ENCODE measurements around the gene GALNT18. TPM values are rescaled to one million over a fixed set of nuclear protein-coding genes. Genes with fewer than 3 reads are reported as not detected.

The GALNT18 gene
- polyA plus RNA-seq, 1 donor (not counting 4 experiments of a cell fraction or from before 2014, with no cell fraction given), result 27.2 TPM

DNA sequence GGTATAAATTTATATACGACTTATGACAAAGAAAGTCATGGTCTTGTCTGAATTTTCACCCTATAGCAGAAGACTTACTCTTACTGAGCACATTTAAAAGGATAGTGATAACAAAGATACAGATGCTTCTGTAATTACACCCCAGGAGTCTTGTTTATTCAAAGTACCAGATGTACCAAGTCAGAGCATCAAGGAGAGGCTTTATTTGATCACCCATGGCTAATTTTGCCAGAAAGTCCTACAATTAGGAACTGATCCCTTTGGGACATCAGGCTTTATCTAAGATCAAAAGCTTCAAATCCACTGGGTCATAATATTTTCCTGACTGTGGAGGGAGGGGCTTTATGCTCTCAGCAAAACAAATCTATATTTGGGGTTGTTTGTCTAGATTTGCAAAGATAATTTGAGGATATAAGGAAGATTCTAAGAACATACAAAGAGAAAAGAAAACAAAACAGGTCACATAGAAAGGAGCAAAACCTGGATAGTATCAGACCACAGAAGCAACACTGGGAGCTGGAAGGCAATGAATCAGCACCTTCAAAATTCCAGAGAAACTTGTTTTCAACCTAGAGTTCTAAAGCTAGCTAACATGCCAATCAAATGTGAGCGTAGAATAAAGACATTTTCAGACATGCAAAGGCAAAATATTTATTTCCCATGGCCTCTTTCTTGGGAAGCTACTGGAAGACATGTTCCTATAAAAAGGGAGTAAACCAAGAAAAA is 143.9 kb downstream of the GALNT18 start:
- dilution Hi-C loops (cut with MboI; ENCODE audit: extremely low pct_ligation_motif_present, low sequenced_read_pairs), result no loop called here
- Histone ChIP-seq H3K4me1 (ENCODE audit: control insufficient read depth, extremely low read depth, insufficient read depth, low read length) (peaks cover 28% of the 10 kb centered on the region), H3K79me2 (ENCODE audit: control insufficient read depth, insufficient read depth, low read length) (peaks cover 1% of the 10 kb centered on the region), H4K20me1 (ENCODE audit: control insufficient read depth, extremely low read depth, insufficient read depth, low read length) (no peaks in the 10 kb centered on the region), H3K9ac (ENCODE audit: control insufficient read depth, extremely low read depth, insufficient read depth, low read length) (no peak overlapping the region), H3K9me3 (ENCODE audit: control insufficient read depth, low read depth, low read length) (no peaks in the 10 kb centered on the region), H3K27me3 (ENCODE audit: control insufficient read depth, extremely low read depth, insufficient read depth, low read length) (no peaks in the 10 kb centered on the region), H3K9me1 (ENCODE audit: control insufficient read depth, extremely low read depth, insufficient read depth, low read length) (no peaks in the 10 kb centered on the region), H3K4me3 (ENCODE audit: control insufficient read depth in 2 of 3, extremely low read depth in 1 of 3, insufficient read depth in 2 of 3, low read depth in 1 of 3, low read length in 3 of 3) (no peak overlapping the region), H2AFZ (ENCODE audit: control insufficient read depth, low read length) (no peak overlapping the region), H3K4me2 (ENCODE audit: control insufficient read depth, extremely low read depth, insufficient read depth, low read depth, low read length) (peak overlapping the region; percentile 18), H3K36me3 (ENCODE audit: control insufficient read depth in 2 of 2, extremely low read depth in 1 of 2, insufficient read depth in 2 of 2, low read length in 2 of 2) (peaks cover 0 to 3% of the 10 kb centered on the region in 2 experiments), H3K27ac (ENCODE audit: control insufficient read depth, insufficient read depth, low read length) (peak overlapping the region; percentile 62)
- DNase-seq (ENCODE audit: low read depth, low spot score) (no peak), FAIRE-seq (peak; percentile 77)
- TF ChIP-seq, protein P1, sequence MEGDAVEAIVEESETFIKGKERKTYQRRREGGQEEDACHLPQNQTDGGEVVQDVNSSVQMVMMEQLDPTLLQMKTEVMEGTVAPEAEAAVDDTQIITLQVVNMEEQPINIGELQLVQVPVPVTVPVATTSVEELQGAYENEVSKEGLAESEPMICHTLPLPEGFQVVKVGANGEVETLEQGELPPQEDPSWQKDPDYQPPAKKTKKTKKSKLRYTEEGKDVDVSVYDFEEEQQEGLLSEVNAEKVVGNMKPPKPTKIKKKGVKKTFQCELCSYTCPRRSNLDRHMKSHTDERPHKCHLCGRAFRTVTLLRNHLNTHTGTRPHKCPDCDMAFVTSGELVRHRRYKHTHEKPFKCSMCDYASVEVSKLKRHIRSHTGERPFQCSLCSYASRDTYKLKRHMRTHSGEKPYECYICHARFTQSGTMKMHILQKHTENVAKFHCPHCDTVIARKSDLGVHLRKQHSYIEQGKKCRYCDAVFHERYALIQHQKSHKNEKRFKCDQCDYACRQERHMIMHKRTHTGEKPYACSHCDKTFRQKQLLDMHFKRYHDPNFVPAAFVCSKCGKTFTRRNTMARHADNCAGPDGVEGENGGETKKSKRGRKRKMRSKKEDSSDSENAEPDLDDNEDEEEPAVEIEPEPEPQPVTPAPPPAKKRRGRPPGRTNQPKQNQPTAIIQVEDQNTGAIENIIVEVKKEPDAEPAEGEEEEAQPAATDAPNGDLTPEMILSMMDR (optimal IDR thresholded peaks at IDR 0.05 in 1 of 3, IDR thresholded peaks at IDR 0.05 in 1 of 3, conservative IDR thresholded peaks at IDR 0.05 in 1 of 3; ENCODE audit: extremely low read depth in 1 of 3, insufficient read depth in 2 of 3, low read length in 3 of 3), result no peak
- no peak for TF ChIP-seq EZH2 (IDR thresholded peaks at IDR 0.05; ENCODE audit: low read length)

DNA sequence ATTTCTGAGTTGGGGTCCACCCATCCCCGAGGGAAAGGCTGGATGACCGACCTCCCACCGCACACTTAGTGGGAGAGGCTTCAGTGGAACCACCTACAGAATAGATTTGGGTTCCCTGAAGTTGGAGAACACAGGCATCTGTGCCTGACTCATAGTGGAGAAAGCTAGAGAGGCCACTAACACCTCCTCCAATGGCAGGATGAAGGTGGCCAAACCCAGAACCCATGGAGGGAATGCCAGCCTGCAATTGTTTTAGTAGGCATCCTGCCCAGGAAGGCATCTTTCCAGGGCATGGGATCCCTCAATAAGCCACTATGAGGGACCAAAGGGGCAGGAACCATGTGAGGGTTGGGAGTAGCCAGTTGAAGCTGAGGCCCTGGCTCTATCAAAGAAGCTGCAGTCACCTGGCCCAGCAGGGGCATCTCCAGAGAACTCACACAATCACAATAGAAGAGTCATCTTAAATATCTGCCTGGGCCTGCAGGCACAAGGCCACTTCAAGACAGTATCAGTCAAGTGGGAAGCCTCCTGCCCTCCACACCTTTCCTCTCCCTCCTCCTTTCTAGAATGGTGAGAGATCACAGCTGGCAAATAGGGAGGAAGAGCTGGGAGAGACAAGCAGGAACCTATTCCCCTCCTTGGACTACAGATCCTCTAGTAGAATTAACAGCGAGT is 144.7 kb downstream of the GALNT18 start:
- no peak overlapping the region for H3K9ac ChIP-seq (ENCODE audit: control insufficient read depth, extremely low read depth, insufficient read depth, low read length)
- H3K4me2 ChIP-seq (ENCODE audit: control insufficient read depth, extremely low read depth, insufficient read depth, low read depth, low read length), result peak overlapping the region; percentile 25
- H3K9me3 ChIP-seq (ENCODE audit: control insufficient read depth, low read depth, low read length), result no peaks in the 10 kb centered on the region
- H3K36me3 ChIP-seq (ENCODE audit: control insufficient read depth in 2 of 2, extremely low read depth in 1 of 2, insufficient read depth in 2 of 2, low read length in 2 of 2), result peaks cover 0 to 4% of the 10 kb centered on the region in 2 experiments
- no peak overlapping the region for H3K4me3 ChIP-seq (ENCODE audit: control insufficient read depth in 2 of 3, extremely low read depth in 1 of 3, insufficient read depth in 2 of 3, low read depth in 1 of 3, low read length in 3 of 3)
- TF ChIP-seq, protein P1 (optimal IDR thresholded peaks at IDR 0.05 in 1 of 3, IDR thresholded peaks at IDR 0.05 in 1 of 3, conservative IDR thresholded peaks at IDR 0.05 in 1 of 3; ENCODE audit: extremely low read depth in 1 of 3, insufficient read depth in 2 of 3, low read length in 3 of 3), result no peak
- no peak for TF ChIP-seq EZH2 (IDR thresholded peaks at IDR 0.05; ENCODE audit: low read length)
- H4K20me1 ChIP-seq (ENCODE audit: control insufficient read depth, extremely low read depth, insufficient read depth, low read length), result no peaks in the 10 kb centered on the region
- DNase-seq (ENCODE audit: low read depth, low spot score), result no peak
- FAIRE-seq, result peak; percentile 69
- H3K79me2 ChIP-seq (ENCODE audit: control insufficient read depth, insufficient read depth, low read length), result peaks cover 1% of the 10 kb centered on the region
- no peak overlapping the region for H2AFZ ChIP-seq (ENCODE audit: control insufficient read depth, low read length)
- peaks cover 28% of the 10 kb centered on the region for H3K4me1 ChIP-seq (ENCODE audit: control insufficient read depth, extremely low read depth, insufficient read depth, low read length)
- dilution Hi-C loops (cut with MboI; ENCODE audit: extremely low pct_ligation_motif_present, low sequenced_read_pairs), result no loop called here
- peak overlapping the region; percentile 62 for H3K27ac ChIP-seq (ENCODE audit: control insufficient read depth, insufficient read depth, low read length)
- H3K27me3 ChIP-seq (ENCODE audit: control insufficient read depth, extremely low read depth, insufficient read depth, low read length), result no peaks in the 10 kb centered on the region
- H3K9me1 ChIP-seq (ENCODE audit: control insufficient read depth, extremely low read depth, insufficient read depth, low read length), result no peaks in the 10 kb centered on the region

Measured in keratinocyte (primary cell).